Measurements from ENCODE around the gene GTF3C5.
"Not testable (repeated sequence)": the region's sequence is repeated elsewhere in the genome, so short reads cannot be mapped to it uniquely, and the experiment has no call there.

GTF3C5 gene

DNA sequence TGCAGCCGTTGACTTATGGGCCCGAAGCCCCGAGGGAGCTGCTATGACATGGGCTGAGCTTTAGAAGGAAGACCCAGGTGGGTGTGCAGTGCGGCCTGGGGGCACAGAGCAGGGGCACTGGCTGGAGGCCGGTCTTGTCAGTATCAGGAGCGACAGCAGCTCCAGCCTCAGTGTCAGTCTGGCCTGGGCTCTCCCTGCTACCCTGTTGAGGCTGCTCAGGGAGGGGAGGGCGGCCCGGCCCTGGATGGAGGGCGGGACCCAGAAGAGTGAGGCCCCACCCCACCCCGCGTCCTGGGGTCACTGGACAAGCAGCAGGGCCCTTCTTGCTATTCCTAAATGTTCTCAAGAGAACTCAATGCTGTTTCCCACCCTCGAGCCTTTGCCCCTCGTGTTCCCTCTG, 34.3 kb upstream of the GTF3C5 start:
- DNase-seq: no peak

DNA sequence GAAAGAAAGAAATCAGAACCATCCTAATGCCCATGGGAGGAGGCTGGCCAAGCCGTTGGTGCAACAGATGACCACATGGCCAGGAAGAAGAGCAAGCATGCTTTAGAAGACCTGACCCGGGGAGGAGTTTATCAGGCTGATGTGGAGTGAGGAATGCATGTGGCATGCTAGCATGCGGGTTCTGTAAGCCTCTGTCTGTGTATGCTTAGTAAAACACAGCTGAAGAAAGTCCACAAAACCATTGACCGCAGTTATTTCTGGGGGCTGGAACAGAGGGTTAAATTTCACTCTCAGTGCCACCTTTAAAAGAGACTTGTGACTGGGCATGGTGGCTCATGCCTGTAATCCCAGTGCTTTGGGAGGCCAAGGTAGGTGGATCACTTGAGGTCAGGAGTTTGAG, 33.2 kb upstream of the GTF3C5 start:
- no peak for DNase-seq

DNA sequence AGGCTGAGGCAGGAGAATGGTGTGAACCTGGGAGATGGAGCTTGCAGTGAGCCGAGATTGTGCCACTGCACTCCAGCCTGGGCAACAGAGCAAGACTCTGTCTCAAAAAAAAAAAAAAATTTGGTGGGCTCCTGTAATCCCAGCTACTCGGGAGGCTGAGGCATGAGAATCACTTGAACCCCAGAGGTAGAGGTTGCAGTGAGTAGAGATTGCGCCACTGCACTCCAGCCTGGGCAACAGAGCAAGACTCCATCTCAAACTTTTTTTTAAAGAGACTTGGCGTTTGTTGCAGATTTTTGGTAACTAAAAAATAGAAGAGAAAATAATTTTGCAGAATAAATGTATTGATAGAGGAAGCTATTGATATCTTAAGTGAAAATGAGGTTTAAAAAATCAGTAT, 32.6 kb upstream of the GTF3C5 start:
- not testable (repeated sequence) for DNase-seq

DNA sequence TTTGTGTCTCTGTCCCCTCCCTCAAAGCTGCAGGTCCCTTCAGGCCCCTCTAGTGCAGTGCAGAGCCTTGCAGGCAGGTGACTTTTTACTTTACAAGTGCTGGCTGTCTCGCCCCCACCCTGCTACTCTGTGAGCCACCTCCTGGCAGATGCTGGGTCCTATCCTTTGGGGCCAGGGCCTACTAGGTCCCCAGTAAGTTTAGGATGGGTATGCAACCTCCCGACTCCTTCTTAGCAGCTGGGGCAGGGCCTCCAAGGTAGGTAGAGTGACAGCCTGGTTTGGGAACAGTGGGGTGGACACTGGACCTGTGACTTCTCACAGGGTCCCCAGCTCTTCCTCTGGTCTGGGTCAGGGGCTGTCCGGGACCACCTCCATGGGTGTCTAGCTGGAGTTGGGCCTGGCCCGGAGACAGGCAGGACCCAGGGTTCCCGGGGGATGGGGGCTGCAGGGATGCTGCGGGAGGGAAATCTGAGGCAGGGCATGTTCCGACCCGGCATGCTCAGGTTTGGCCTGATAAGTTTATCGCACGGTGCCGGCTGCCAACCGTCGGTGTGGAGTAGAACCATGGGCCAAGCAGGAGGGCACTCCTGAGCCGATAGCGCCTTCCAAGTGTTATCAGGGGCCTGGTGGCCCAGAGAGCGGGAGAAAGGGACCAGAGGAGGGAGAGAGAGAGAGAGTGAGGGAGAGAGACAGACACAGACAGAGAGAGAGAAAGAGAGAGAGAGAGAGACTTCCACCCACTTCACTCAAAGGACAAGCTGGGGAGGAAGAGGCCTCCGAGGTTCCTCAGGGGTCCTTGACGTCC, 31.8 kb upstream of the GTF3C5 start:
- no peak for DNase-seq

DNA sequence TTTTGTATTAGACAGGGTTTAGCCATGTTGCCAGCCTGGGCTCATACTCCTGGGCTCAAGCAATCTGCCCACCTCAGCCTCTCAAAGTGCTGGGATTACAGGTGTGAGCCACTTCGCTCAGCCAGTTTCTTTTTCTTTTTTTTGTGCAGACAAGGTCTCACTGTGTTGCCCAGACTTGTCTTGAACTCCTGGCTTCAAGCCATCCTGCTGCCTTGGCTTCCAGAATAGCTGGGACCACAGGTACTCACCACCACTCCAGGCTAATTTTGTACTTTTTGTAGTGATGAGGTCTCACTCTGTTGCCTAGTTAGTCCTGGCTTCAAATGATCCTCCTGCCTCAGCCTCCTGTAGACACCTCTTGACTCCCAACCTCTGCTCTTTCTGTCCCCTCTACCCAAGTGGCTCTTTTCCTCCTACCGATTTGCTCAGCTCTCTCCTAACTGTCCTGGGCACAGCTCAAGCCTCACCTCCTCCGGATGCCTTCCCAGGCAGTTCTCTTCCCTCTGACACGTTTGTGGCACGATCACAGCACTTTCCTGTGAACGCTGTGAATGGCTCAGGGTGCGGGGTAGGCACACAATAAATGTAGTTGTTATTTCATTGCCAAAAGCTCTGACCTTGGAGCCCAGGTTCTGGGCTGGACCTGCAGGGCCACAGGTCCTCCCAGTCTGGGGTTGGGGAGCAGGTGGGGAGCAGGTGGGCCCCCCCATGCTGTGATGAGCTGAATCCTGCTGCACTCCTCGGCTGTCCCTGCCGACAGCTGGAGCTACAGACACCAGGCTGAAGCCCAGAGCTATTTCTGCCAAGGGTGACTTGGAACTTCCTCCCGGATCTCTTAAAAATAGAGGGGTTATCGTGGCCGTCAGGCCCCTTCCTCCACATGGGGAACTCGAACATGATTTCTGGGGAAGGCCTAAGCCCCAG, 28.4 kb upstream of the GTF3C5 start:
- no peak for DNase-seq

DNA sequence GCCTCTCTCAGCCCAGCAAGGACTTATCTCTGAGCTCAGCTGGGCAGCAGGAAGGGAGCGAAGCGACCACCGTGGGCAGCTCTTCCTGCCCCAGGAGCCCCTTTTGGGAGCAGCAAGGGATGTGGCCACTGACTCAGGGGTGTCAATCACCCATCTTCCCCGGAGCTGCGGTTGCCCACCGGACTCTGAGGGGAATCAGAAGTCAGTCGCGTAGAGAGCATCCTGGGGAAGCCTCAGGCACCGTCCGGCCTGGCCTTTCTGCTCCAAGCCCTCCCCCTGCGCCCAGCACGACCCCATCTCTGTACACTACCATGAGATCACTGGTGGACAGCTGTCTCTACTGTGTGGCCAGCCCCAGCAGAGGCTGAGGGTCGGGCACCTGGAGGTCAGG, 27.7 kb upstream of the GTF3C5 start:
- DNase-seq: no peak

DNA sequence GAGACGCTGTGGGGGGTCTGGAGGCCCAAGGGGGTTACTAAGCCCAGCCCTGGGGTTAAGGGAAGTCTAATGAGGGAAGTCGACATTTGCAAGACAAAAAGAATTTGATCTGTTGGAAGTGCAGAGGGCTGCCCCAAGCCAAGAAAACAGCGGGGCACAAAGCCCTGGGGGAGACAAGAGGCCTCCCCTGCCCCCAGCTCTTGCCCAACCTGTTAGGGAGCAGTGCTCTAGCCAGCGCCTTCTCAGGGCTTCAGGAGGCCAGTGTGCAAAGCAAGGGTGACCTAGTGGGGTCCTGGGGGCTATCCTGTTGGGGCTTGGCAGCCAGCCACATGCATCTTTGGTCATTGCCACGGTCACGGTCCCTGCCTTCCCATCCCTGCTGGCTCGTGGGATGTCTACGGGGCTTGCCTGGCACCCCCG, 27.1 kb upstream of the GTF3C5 start:
- DNase-seq: no peak

DNA sequence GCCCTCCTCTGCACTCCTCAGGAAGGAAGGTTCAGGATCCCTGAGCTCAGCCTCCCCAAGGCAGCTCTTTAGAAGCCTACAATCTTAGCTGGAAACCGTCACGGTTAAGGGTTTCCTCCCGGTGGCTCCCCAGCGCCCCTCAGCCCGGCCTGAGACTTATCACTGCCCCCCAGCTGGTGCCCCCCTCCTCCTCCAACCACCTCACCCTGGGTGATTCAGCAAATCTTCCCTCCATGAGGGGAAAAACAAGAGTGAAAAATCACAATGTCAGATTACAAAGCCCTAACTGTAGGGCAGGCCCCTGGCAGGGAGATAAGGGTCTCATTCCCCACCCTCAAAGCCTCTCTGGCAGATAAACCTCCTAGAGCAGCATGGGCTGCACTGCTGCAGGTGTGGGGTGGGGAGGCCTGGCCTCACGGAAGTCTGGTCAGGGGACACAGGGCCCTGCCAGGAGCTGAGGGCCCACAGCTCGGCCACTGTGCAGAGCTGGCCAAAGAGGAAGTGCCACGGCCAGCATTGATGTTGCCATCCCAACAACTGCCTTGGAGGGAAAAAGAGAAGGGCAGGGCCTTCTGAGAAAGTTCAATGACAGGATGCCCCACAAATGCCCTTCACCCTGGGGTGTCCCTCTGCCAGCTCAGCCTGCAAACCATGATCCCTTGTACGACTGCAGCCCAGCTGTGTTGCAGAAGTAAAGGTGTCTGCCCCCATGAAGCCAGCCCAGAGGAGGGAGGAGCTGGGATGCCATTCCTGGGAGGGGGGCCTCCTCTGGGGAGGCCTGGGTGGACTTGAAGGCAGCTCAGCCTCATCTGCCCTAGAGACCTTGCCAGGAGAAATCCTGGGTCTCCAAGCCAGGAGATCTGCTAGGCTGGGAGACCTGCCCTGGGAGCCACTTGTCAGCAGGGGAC, 26.5 kb upstream of the GTF3C5 start:
- no peak for DNase-seq

DNA sequence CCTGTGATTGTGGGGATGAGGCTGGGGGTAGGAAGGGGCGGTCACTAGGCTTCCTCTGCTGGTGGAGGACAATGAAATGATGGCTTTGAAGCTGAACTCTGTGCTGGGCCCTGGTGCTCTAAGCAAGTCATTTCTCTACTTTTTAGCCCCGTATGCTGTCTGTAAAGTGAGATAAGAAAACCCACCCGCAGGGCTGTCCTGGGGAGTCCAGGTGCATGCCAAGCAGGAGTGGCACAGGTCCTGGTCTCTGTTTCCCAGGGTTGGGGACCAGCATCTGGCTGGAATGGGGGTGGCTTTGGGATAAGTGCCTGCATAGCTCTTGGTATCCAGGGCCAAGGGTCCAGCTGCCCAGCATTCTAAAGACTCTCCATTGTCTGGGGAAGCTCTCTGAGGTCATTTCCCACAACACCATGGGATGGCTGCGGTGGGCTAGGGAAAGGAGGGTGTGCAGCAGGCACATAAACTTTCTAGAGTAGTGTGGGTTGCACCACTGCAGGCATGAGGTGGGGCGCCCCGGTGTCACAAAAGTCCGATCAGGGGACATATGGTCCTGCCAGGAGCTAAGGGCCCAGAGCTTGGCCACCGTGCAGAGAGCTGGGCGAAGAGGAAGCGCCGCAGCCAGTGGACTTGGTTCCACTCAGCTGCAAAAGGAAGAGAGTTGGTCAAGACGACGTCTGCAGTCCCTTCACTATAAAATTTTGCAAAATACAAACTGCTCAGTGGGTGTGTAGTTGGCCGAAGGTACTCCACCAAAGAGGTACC, 25.6 kb upstream of the GTF3C5 start:
- DNase-seq: no peak

DNA sequence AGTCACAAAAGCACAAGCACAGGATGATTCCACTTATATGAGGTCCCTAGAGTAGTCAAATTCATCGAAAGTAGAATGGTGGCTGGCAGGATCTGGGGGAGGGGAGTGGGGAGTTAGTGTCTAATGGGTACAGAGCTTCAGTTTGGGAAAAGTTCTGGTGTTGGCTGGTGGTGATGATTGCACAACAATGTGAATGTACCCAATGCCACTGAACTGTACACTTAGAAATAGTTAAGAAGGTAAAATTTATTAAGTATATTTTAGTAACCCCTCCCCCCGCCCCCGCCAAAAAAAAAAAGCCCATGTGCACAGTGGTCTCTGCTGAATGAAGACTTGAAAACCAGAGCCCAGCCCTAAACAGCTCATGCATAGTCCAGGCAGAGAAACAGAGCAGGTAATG, 24.8 kb upstream of the GTF3C5 start:
- no peak for DNase-seq

DNA sequence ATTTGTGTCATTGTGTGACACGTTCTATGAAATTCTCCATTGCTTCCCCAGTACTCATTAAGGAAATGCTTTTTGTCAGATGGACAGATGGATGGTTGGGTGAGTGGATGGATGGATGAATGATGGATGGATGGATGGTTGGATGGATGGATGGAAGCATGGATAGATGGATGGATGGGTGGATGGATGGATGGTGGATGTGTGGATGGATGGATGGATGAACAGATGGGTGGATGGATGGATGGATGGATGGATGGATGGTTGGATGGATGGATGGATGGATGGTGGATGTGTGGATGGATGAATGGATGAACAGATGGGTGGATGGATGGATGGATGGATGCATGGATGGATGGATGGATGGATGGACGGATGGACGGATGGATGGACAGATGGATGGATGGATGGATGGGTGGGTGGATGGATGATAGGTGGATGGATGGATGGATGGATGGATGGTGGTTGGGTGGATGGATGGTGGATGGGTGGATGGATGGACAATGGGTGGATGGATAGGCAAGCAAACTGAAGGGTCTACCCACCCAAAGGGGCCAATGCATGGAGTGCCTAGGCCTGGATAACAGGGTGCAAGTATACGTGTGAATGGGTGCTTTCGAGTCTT, 24.0 kb upstream of the GTF3C5 start:
- DNase-seq: no peak

DNA sequence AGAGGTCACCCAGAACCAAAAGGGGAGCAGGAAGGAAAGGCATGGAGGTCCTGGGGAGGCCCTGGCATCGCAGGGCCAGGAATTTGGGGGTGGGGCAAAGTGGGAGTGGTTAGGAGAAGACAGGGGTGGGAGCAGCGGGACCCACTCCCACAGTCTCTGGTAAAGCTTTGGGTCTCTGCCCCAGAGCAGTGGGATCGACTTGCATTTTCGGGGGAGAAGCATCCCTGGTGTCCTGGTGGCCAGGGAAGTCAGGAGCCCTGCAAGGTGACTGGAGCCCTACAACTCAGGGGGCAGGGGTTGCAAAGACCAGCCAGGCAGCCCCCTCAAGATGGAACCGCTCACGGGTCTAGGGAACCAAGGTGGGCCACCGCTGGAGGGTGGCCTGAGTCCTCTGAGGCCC, 22.4 kb upstream of the GTF3C5 start:
- DNase-seq: no peak

DNA sequence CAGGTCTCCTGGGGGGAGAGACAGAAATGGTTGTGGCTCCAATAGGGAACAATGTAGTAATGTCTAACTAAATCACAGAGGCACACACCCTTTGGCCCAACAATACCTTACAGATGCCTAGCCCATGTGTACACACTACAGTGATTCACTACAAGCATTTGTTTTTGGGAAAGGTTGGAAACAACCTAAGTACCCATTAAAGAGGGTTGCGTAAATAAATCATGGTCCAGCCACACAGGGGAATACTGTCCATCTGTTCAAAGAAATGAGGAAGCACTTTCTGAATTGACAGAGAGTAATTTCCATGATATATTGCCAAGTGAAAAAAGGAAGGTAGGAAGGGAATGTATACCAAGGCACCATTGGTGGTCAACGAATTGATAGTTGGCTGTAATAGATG, 22.0 kb upstream of the GTF3C5 start:
- no peak for DNase-seq

DNA sequence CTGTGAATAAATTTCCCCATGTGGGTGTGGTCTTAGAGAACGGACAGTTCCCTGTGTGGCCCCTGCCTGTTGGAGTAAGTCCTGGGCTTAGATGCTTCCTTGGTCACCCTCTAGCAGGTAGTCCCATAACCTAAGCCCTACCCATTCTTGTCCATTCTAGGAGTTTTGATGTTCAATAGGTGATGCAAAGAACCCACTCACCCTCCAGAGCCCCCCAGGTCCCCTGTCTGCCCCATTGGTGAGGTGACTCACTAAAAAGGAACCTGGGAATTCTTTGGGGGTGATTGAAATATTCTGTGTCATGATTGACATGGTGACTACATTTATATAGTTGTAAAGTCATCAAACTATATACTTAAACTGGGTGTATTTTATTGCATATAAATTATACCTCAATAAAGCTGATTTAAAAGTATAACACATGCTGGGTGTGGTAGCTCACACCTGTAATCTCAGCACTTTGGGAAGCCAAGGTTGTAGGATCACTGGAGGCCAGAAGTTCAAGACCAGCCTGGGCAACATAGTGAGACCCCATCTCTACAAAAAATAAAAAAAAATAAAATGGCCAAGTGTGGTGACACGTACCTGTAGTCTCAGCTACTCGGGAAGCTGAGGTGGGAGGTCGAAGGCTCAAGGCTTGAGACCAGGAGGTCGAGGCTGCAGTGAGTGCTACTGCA, 20.8 kb upstream of the GTF3C5 start:
- DNase-seq: no peak

DNA sequence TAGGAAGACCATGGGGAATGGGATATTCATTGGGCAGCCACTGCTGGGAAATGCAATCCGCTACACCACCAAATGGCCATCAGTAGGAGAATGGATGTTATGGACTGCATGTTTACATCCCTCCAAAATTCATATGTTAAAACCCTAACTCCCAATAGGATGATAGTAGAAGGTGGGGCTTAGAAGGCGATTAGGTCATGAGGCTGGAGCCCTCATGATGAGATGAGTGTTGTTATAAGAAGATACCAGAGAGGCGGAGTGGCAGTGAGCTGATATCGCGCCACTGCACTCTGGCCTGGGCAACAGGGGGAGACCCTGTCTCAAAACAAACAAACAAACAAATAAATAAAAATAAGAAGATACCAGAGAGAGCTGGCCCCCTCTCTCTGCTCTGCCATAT, 16.1 kb upstream of the GTF3C5 start:
- no peak for DNase-seq

DNA sequence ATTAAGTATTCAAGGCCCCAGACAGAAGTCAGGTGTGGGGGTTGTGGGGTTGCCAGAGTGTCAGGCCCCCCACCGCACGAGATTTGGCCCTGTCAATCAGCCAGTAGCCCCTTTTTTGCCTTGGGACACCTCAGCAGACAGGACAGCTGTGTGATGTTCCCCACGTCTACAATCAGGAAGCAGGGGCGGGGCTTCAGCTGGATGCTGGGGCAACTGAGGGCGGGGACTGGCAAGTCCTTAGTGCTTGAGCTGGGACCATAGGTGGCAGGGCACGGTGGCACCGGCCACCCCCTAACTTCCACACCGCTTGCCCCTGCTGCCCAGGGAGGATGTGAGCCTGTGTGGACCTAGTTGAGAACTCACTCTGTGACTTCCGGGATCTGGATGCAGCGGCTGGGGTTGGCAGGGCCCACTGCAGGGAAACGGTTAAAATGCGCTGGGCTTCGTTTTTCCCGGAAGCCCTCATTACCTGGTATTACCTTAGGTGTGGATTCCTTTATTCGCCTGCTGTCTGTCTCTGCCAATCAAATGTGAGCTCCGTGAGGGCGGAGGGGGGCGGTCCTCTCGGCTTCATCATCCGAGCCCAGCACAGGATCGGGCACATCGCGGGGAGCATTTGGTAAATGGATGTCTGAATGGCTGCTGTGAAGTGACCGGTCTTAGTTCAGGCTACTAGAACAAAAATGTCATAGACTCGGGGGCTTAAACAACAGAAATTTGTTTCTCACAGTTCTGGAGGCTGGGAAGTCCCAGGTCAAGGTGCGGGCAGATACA, 7.5 kb upstream of the GTF3C5 start:
- DNase-seq: no peak

DNA sequence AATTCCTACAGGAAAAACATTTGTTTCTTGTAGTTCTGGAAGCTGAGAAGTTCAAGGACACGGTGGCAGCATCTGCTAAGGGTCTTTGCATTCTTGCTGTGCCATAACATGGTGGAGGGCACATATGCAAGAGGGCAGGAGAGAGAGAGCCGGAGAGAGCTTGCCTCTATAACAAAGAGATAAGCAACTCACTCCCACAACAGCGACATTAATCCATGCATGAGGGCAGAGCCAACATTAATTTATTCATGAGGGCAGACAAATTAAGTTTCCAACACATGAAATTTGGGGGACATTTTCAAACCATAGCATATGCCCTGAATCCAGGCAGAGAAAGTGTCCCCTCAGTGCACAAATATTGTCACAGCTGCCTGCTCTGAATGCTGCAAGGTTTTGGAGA, 4.4 kb upstream of the GTF3C5 start:
- no peak for DNase-seq

DNA sequence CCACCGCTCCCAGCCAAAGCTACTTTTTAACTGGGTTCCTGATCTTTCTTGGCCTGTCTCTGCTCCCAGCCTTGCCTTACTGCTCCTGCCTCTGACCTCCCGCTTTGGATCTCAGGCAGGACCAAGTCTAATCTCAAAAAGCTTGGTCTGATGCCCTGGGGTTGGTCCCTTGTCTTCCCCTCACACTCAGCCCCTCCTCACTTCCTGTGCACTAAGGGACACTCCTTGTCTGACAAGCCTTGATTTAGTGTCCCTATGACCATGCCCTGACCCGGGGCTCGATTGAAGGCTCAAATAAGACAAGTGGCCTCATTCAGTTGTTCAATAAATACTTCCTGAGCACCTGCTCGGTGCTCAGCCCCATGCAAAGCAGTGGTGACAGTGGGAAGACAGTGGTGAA, 3.7 kb upstream of the GTF3C5 start:
- DNase-seq: no peak

DNA sequence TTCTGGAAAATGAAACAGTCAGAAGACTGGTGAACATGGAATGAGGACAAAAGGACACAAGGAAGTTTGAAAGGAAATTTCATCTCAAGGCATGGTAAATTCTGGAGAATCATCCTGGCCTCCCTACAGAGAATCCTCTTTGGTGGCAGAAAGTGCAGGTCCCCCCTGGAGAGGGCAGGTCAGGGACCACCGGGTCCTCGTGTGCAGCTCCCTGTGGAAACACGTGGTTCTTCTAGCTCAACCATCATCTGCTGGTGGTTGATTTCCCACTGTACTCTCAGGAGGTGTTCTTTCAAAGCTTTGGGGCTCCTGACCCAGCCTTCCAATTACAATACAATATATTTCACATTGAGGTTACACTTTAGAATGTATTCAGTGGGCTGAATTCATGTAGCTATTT, 2.6 kb upstream of the GTF3C5 start:
- DNase-seq: no peak

DNA sequence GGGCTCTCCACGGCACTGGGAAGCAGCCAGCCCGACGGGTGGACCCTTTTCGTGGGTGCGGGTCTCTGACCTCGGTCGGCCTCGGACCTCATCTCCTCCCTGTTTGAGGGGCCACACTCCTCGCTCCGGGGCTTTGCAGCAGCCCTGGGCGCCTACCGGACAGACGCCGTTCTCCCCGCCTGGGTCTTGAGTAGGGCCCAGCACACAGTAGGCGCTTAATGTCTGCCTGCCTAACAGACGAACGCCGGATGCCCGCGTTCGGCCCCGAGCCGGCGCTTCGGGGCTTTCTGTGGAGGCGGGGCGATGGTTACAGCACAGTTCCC, 842 bp upstream of the GTF3C5 start:
- no peak for DNase-seq

DNA sequence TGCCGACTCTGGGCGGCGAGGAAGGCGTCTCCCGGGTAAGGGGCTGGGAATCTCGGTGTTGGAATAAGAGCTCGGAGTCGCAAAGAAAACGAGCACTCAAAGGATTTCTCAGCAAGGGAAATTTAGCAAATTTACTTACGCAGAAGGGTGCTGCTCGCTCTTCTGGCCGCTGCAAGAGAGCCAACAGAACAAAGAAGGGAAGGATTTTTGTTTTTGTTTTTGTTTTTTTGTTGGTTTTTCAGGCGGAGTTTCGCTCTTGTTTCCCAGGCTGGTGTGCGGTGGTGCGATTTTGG, 279 bp downstream of the GTF3C5 start:
- DNase-seq: no peak

Measured in DMS153 (cell line).